WTC11 (cell line): ENCODE measurements around the gene GPRC5B. TPM values are rescaled to one million over a fixed set of nuclear protein-coding genes. Genes with fewer than 3 reads are reported as not detected.

Experiments
- ATAC-seq: fragments of 200-7000 bp; cut with Tn5 transposase; 2 replicates; pipeline ENCODE4 v1.10.0; 2021; ENCODE audit warnings: mild to moderate bottlenecking, moderate library complexity
- CTCF ChIA-PET: fragments of 300-600 bp; sonication (Branson Sonifier 250); formaldehyde crosslinking; loops from one replicate; lab custom pipeline; 2021; ENCODE audit warnings: antibody characterized with exemption; lab: Charles Lee
- POLR2A ChIA-PET: fragments of 350-600 bp; sonication (Branson Sonifier 250); formaldehyde crosslinking; loops from one replicate; lab custom pipeline; 2021; ENCODE audit warnings: antibody characterized with exemption; lab: Charles Lee
- DNase-seq: peaks from one replicate; pipeline ENCODE4 v3.0.0; 2021; ENCODE audit warnings: low spot score
- H3K27ac Mint-ChIP-seq: 2 replicates; pipeline ENCODE4 v1.8.0; 2021; ENCODE audit warnings: mixed read lengths
- H3K27me3 Mint-ChIP-seq: 2 replicates; pipeline ENCODE4 v1.8.0; 2021; ENCODE audit warnings: low read depth, mild to moderate bottlenecking, moderate library complexity, mixed read lengths
- H3K36me3 Mint-ChIP-seq: 2 replicates; pipeline ENCODE4 v1.8.0; 2021; ENCODE audit warnings: mixed read lengths
- H3K4me1 Mint-ChIP-seq: 2 replicates; pipeline ENCODE4 v1.8.0; 2022; ENCODE audit warnings: mixed read lengths
- H3K4me3 Mint-ChIP-seq: 2 replicates; pipeline ENCODE4 v1.8.0; 2021; ENCODE audit warnings: mild to moderate bottlenecking, moderate library complexity, mixed read lengths
- H3K9me3 Mint-ChIP-seq: 2 replicates; pipeline ENCODE4 v1.8.0; 2021; ENCODE audit warnings: mixed read lengths
- CREB1 ChIP-seq: sonication (generic); formaldehyde crosslinking; IDR thresholded peaks from 2 replicates; pipeline ENCODE4 v1.8.0; 2023; ENCODE audit warnings: mild to moderate bottlenecking, missing genetic modification reagents
- FOXK1 ChIP-seq: sonication (generic); formaldehyde crosslinking; IDR thresholded peaks from 2 replicates; pipeline ENCODE4 v1.8.0; 2022; ENCODE audit warnings: mild to moderate bottlenecking, moderate library complexity, missing genetic modification reagents
- FOXP4 ChIP-seq: sonication (generic); formaldehyde crosslinking; IDR thresholded peaks from 2 replicates; pipeline ENCODE4 v1.8.0; 2022; ENCODE audit warnings: mild to moderate bottlenecking, missing genetic modification reagents
- JUN ChIP-seq: sonication (generic); formaldehyde crosslinking; IDR thresholded peaks from 2 replicates; pipeline ENCODE4 v1.8.0; 2023; ENCODE audit warnings: mild to moderate bottlenecking, missing genetic modification reagents
- MLX ChIP-seq: sonication (generic); formaldehyde crosslinking; IDR thresholded peaks from 2 replicates; pipeline ENCODE4 v1.8.1; 2023; ENCODE audit warnings: mild to moderate bottlenecking, missing genetic modification reagents, moderate library complexity
- PRRX2 ChIP-seq: fragments of 250-450 bp; sonication (Bioruptor Pico); IDR thresholded peaks from 2 replicates; pipeline ENCODE4 v1.8.0; 2021; ENCODE audit warnings: mild to moderate bottlenecking
- TCF7 ChIP-seq: sonication (generic); formaldehyde crosslinking; IDR thresholded peaks from 2 replicates; pipeline ENCODE4 v1.8.0; 2022; ENCODE audit warnings: mild to moderate bottlenecking, low read depth, missing genetic modification reagents, moderate library complexity
- ZNF219 ChIP-seq: sonication (generic); formaldehyde crosslinking; IDR thresholded peaks from 2 replicates; pipeline ENCODE4 v1.8.0; 2023; ENCODE audit warnings: missing genetic modification reagents, mild to moderate bottlenecking, borderline replicate concordance
- ZNF232 ChIP-seq: sonication (generic); formaldehyde crosslinking; IDR thresholded peaks from 2 replicates; pipeline ENCODE4 v1.8.0; 2022; ENCODE audit warnings: mild to moderate bottlenecking, missing genetic modification reagents
- ZNF671 ChIP-seq: fragments of 250-450 bp; sonication (Bioruptor Pico); IDR thresholded peaks from 2 replicates; pipeline ENCODE4 v1.8.0; 2021; ENCODE audit warnings: mild to moderate bottlenecking
- total RNA-seq: library from RNA; stranded (reverse); gene quantifications from 3 replicates; pipeline ENCODE4 v1.2.3, GENCODE V29; 2021
- TF ChIP-seq, protein P1 (sequence below): fragments of 250-450 bp; sonication (Bioruptor Pico); IDR thresholded peaks from 2 replicates; pipeline ENCODE4 v1.9.0; 2021; ENCODE audit warnings: mild to moderate bottlenecking
- TF ChIP-seq, protein P2 (sequence below): sonication (generic); formaldehyde crosslinking; IDR thresholded peaks from 2 replicates; pipeline ENCODE4 v1.8.0; 2022; ENCODE audit warnings: mild to moderate bottlenecking, missing genetic modification reagents
- TF ChIP-seq, protein P3 (sequence below): fragments of 250-450 bp; sonication (Bioruptor Pico); IDR thresholded peaks from 2 replicates; pipeline ENCODE4 v1.9.0; 2021; ENCODE audit warnings: mild to moderate bottlenecking, borderline replicate concordance
- TF ChIP-seq, protein P4 (sequence below): fragments of 250-450 bp; sonication (Bioruptor Pico); IDR thresholded peaks from 2 replicates; pipeline ENCODE4 v1.9.0; 2021; ENCODE audit warnings: mild to moderate bottlenecking
- TF ChIP-seq, protein P5 (sequence below): sonication (generic); formaldehyde crosslinking; IDR thresholded peaks from 2 replicates; pipeline ENCODE4 v1.8.1; 2023; ENCODE audit warnings: mild to moderate bottlenecking, missing genetic modification reagents, borderline replicate concordance

Gene GPRC5B
- total RNA-seq, 1 experiment from 2014 or later: 104 TPM

DNA sequence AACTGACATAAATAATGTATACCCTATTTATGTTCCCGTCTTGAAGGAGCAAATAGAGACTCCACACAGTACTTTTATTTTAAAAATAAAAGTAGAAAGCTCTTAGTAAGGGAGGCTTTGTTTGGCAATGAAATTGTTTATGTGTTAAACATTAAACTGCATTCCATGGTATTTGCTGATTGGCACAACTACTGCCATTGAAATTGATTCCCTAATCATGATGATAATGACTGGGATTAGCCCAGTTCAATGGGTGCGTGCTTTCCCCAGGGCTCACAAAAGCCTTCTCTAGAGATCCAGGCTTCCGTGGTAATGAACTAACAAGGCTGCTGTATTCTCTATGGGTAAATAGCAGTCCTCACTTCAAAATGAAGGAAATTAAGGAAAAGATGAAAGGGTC is 67.5 kb downstream of the GPRC5B start:
- CTCF ChIA-PET: interaction anchor here (0.5 kb wide), 1 partner anchor 479 kb away, joined by 3 read pairs; no protein-coding TSS in a partner anchor
- no peaks in the 10 kb centered on the region for H3K27me3 Mint-ChIP-seq
- H3K36me3 Mint-ChIP-seq: peaks cover 11% of the 10 kb centered on the region
- H3K4me1 Mint-ChIP-seq: 0 out of 2 replicates have a peak, but pooled peaks cover 2% of the 10 kb centered on the region
- DNase-seq (no peak), ATAC-seq (no peak)
- peaks cover 14% of the 10 kb centered on the region for H3K9me3 Mint-ChIP-seq
- no peak overlapping the region for H3K27ac Mint-ChIP-seq
- POLR2A ChIA-PET: no interaction called here
- TF ChIP-seq TCF7 (CRISPR knock-in tag) (no peak), FOXP4 (no peak), CREB1 (CRISPR knock-in tag) (no peak), JUN (CRISPR knock-in tag) (no peak), ZNF671 (CRISPR knock-in tag) (no peak), ZNF219 (CRISPR knock-in tag) (no peak), PRRX2 (CRISPR knock-in tag) (no peak), MLX (no peak), FOXK1 (CRISPR knock-in tag) (no peak), ZNF232 (CRISPR knock-in tag) (no peak)
- TF ChIP-seq, protein P1, sequence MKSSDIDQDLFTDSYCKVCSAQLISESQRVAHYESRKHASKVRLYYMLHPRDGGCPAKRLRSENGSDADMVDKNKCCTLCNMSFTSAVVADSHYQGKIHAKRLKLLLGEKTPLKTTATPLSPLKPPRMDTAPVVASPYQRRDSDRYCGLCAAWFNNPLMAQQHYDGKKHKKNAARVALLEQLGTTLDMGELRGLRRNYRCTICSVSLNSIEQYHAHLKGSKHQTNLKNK (CRISPR knock-in tag): no peak
- TF ChIP-seq, protein P2, sequence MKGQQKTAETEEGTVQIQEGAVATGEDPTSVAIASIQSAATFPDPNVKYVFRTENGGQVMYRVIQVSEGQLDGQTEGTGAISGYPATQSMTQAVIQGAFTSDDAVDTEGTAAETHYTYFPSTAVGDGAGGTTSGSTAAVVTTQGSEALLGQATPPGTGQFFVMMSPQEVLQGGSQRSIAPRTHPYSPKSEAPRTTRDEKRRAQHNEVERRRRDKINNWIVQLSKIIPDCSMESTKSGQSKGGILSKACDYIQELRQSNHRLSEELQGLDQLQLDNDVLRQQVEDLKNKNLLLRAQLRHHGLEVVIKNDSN (CRISPR knock-in tag): no peak
- TF ChIP-seq, protein P3, sequence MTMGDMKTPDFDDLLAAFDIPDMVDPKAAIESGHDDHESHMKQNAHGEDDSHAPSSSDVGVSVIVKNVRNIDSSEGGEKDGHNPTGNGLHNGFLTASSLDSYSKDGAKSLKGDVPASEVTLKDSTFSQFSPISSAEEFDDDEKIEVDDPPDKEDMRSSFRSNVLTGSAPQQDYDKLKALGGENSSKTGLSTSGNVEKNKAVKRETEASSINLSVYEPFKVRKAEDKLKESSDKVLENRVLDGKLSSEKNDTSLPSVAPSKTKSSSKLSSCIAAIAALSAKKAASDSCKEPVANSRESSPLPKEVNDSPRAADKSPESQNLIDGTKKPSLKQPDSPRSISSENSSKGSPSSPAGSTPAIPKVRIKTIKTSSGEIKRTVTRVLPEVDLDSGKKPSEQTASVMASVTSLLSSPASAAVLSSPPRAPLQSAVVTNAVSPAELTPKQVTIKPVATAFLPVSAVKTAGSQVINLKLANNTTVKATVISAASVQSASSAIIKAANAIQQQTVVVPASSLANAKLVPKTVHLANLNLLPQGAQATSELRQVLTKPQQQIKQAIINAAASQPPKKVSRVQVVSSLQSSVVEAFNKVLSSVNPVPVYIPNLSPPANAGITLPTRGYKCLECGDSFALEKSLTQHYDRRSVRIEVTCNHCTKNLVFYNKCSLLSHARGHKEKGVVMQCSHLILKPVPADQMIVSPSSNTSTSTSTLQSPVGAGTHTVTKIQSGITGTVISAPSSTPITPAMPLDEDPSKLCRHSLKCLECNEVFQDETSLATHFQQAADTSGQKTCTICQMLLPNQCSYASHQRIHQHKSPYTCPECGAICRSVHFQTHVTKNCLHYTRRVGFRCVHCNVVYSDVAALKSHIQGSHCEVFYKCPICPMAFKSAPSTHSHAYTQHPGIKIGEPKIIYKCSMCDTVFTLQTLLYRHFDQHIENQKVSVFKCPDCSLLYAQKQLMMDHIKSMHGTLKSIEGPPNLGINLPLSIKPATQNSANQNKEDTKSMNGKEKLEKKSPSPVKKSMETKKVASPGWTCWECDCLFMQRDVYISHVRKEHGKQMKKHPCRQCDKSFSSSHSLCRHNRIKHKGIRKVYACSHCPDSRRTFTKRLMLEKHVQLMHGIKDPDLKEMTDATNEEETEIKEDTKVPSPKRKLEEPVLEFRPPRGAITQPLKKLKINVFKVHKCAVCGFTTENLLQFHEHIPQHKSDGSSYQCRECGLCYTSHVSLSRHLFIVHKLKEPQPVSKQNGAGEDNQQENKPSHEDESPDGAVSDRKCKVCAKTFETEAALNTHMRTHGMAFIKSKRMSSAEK (CRISPR knock-in tag): no peak
- TF ChIP-seq, protein P4, sequence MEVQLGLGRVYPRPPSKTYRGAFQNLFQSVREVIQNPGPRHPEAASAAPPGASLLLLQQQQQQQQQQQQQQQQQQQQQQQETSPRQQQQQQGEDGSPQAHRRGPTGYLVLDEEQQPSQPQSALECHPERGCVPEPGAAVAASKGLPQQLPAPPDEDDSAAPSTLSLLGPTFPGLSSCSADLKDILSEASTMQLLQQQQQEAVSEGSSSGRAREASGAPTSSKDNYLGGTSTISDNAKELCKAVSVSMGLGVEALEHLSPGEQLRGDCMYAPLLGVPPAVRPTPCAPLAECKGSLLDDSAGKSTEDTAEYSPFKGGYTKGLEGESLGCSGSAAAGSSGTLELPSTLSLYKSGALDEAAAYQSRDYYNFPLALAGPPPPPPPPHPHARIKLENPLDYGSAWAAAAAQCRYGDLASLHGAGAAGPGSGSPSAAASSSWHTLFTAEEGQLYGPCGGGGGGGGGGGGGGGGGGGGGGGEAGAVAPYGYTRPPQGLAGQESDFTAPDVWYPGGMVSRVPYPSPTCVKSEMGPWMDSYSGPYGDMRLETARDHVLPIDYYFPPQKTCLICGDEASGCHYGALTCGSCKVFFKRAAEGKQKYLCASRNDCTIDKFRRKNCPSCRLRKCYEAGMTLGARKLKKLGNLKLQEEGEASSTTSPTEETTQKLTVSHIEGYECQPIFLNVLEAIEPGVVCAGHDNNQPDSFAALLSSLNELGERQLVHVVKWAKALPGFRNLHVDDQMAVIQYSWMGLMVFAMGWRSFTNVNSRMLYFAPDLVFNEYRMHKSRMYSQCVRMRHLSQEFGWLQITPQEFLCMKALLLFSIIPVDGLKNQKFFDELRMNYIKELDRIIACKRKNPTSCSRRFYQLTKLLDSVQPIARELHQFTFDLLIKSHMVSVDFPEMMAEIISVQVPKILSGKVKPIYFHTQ: no peak
- TF ChIP-seq, protein P5, sequence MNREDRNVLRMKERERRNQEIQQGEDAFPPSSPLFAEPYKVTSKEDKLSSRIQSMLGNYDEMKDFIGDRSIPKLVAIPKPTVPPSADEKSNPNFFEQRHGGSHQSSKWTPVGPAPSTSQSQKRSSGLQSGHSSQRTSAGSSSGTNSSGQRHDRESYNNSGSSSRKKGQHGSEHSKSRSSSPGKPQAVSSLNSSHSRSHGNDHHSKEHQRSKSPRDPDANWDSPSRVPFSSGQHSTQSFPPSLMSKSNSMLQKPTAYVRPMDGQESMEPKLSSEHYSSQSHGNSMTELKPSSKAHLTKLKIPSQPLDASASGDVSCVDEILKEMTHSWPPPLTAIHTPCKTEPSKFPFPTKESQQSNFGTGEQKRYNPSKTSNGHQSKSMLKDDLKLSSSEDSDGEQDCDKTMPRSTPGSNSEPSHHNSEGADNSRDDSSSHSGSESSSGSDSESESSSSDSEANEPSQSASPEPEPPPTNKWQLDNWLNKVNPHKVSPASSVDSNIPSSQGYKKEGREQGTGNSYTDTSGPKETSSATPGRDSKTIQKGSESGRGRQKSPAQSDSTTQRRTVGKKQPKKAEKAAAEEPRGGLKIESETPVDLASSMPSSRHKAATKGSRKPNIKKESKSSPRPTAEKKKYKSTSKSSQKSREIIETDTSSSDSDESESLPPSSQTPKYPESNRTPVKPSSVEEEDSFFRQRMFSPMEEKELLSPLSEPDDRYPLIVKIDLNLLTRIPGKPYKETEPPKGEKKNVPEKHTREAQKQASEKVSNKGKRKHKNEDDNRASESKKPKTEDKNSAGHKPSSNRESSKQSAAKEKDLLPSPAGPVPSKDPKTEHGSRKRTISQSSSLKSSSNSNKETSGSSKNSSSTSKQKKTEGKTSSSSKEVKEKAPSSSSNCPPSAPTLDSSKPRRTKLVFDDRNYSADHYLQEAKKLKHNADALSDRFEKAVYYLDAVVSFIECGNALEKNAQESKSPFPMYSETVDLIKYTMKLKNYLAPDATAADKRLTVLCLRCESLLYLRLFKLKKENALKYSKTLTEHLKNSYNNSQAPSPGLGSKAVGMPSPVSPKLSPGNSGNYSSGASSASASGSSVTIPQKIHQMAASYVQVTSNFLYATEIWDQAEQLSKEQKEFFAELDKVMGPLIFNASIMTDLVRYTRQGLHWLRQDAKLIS (CRISPR knock-in tag): no peak
- no peak overlapping the region for H3K4me3 Mint-ChIP-seq
